Gastroesophageal sphincter (tissue), 3 donors: ENCODE data around the gene CARD19.

ENCODE experiments used
- EP300 ChIP-seq: sonication (generic); formaldehyde crosslinking; IDR thresholded peaks from one replicate; pipeline ENCODE4 v1.6.1; 2017; ENCODE audit warnings: antibody characterized with exemption, mild to moderate bottlenecking
- POLR2A ChIP-seq, 2 donors: fragments of 450-650 bp; IDR thresholded peaks; one replicate each; pipeline ENCODE4 v1.6.1; 2017; ENCODE audit warnings: antibody characterized with exemption in 2 of 2, mild to moderate bottlenecking in 2 of 2, moderate library complexity in 1 of 2
- POLR2AphosphoS5 ChIP-seq: sonication (generic); formaldehyde crosslinking; IDR thresholded peaks from one replicate; pipeline ENCODE4 v1.6.1; 2017; ENCODE audit warnings: antibody characterized with exemption
- TF ChIP-seq, protein P1 (sequence below), 4 experiments: fragments of 200-600 bp in 2 of 4; fragments of 450-650 bp in 2 of 4; sonication (generic) in 1 of 4; IDR thresholded peaks; one replicate each; pipeline ENCODE4 v1.5.1; 2017 to 2019; ENCODE audit warnings: antibody characterized with exemption in 4 of 4, mild to moderate bottlenecking in 2 of 4, moderate library complexity in 2 of 4

DNA sequence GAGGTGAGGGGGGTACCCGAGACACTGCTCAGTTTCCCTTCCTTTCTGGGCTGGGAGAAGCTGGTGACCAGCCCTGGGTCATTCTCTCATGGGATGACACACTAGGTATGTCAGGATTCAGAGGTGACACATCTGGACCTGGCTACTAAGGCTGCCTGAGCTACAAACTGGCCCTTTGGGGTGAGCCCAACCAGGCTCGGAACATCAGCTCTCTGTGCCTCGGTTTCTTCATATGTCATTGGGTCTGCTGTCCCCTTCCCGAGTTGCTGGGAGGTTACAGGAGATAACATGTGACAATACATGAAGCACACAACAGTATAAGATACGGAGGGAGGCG, 11.8 kb downstream of the CARD19 start:
- TF ChIP-seq, protein P1, sequence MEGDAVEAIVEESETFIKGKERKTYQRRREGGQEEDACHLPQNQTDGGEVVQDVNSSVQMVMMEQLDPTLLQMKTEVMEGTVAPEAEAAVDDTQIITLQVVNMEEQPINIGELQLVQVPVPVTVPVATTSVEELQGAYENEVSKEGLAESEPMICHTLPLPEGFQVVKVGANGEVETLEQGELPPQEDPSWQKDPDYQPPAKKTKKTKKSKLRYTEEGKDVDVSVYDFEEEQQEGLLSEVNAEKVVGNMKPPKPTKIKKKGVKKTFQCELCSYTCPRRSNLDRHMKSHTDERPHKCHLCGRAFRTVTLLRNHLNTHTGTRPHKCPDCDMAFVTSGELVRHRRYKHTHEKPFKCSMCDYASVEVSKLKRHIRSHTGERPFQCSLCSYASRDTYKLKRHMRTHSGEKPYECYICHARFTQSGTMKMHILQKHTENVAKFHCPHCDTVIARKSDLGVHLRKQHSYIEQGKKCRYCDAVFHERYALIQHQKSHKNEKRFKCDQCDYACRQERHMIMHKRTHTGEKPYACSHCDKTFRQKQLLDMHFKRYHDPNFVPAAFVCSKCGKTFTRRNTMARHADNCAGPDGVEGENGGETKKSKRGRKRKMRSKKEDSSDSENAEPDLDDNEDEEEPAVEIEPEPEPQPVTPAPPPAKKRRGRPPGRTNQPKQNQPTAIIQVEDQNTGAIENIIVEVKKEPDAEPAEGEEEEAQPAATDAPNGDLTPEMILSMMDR (IDR thresholded peaks at IDR 0.05), result no peak
- TF ChIP-seq EP300, result no peak
- TF ChIP-seq POLR2A (IDR thresholded peaks at IDR 0.05), result no peak
- TF ChIP-seq POLR2AphosphoS5, result no peak
